ENCODE measurements around the gene RPL39L.

Gene RPL39L

DNA sequence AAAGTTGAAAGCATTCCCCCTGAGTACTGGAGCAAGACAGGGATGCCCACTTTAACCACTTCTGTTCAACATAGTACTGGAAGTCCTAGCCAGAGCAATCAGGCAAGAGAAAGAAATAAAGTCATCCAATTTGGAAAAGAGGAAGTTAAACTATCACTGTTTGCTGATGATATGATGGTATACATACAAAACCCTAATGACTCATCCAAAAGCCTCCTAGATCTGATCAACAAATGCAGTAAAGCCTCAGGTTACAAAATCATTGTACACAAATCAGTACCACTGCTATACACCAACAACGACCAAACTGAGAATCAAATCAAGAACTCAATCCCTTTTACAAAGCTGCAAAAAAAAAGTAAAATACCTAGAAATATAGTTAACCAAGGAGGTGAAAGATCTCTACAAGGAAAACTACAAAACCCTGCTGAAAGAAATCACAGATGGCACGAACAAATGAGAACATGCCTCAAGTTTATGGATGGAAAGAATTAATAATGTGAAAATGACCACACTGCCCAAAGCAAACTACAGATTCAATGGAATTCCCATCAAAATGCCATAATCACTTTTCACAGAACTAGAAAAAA lies 40.3 kb downstream of the RPL39L start:
- DNase-seq (ENCODE audit: low spot score) (no peak), FAIRE-seq (no peak)

DNA sequence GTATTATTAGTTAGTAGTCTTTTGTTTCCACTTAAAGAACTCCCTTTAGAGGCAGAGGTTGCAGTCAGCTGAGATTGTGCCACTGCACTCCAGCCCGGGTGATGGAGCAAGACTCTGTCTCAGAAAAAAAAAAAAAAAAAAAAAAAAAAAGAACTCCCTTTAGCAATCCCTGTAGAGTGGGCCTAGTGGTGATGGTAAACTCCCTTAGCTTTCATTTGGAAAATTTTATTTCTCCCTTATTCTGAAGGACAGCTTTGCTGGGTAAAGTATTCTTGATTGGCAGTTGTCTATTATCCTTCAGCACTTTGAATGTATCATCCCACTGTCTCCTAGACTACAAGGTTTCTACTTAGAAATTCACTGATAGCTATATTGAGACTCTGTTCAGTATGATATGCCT lies 46.0 kb downstream of the RPL39L start:
- DNase-seq (ENCODE audit: low spot score) = no peak
- no peak for FAIRE-seq

DNA sequence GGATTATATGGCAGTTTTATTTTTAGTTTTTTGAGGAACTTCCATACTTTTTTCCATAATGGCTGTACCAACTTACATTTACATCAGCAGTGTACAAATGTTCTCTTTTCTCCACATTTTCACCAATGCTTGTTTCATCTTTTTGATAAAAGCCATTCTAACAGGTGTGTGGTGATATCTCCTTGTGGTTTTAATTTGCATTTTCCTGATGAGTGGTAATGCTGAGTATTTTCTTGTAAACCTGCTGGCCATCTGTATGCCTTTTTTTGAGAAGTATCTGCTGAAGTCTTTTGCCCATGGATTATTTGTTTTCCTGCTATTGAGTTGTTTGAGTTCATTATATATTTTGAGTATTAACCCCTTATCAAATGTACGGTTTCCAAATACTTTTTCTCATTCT lies 50.6 kb downstream of the RPL39L start:
- DNase-seq (ENCODE audit: low spot score) = no peak
- no peak for FAIRE-seq

- FAIRE-seq (no peak), DNase-seq (ENCODE audit: low spot score) (no peak)
Measured at GRCh38 chr3:187086831-187087230, 52.5 kb downstream of the RPL39L start.

DNA sequence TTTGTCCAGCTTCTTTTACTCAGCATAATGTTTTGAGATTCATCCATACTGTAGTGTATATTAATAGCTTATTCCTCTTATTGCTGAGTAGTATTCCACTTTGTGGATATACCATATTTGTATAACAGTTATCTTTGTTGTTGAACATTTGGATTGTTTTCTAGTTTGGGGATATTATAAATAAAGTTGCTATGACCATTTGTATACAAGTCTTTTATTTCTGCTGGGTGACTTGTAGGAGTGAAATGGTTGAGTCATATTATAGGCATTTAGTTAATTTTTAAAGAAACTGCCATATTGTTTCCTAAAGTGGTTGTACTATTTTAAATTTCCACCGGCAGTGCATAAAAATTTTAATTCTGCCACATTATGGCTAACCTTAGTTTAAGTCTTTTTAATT lies 53.4 kb downstream of the RPL39L start:
- FAIRE-seq (peak; percentile 8), DNase-seq (ENCODE audit: low spot score) (no peak)

GRCh38 chr3:187085021-187085666 lies 54.2 kb downstream of the RPL39L start:
- FAIRE-seq (no peak), DNase-seq (ENCODE audit: low spot score) (no peak)

- no peak for FAIRE-seq
Measured at GRCh38 chr3:187084580-187084979, 54.7 kb downstream of the RPL39L start.

DNA sequence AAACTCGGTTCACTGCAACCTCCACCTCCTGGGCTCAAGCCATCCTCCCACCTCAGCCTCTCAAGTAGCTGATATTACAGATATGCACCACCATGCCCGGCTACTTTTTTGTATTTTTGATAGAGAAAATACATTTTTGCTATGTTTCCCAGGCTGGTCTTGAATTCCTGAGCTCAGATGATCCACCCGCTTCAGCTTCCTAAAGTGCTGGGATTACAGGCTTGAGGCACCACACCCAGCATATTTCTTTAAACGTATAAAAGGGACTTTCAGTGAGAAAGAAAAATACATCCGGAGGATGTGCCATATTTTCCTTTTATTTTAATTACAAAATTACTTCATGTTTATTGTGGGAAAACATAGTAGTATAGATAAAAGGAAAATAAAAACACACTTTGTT lies 55.2 kb downstream of the RPL39L start:
- FAIRE-seq (no peak), DNase-seq (ENCODE audit: low spot score) (no peak)

More at GRCh38 chr3:187084580-187084979, 54.7 kb downstream of the RPL39L start:
- DNase-seq (ENCODE audit: low spot score) = no peak

DNA sequence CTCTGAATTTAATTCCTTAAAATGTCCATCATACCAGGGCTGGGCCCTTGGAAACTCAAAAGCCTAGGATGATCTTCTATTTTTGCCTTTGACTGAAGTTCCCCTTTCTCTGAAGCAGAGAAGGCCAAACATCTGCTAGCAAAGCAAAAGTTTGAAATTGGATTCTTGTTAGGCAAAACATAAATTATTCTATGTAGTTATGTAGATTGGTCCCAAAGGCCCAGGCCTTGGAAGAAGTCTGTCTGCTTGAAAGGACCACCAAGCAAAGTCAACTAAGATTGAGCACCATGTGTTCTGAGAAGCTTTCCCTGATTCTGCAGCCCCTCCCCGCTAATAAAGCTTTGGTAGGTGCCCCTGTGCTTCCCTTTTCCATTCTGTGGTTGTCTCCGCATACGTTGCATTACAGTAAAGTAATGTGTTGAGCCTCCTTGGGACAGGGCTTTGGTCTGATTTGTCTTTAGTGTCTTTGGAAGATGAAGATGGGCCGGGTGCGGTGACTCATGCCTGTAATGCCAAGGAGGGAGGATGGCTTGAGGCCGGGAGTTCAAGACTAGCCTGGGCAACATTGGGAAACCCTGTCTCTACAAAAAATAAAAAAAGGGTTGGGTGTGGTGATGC lies 56.4 kb downstream of the RPL39L start:
- FAIRE-seq (no peak), DNase-seq (ENCODE audit: low spot score) (no peak)

DNA sequence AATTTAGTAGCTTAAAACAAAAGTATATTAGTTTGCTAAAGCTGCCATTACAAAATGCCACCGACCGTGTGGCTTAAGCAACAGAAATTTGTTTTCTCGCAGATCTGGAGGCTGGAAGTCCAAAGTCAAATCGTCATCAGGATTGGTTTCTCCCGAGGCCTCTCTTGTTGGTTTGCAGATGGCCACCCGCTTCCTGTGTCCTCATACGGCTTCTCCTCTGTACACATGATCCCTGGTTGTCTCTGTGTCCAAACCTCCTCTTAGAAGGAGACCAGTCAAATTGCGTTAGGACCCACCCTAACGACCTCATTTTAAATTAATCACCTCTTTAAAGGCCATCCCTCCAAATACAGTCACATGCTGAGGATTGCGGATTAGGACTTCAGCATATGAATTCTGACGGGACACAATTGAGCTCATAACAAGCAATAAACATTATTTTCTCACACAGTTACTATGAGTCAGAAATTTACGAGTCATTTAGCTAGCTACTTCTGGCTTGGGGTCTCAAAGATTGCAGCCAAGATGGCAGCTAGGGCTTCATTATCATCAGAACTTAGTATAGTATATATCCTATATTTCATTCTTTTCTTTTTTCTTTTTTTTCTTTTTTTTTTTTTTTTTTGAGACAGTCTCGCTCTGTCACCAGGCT lies 58.4 kb downstream of the RPL39L start:
- FAIRE-seq (no peak), DNase-seq (ENCODE audit: low spot score) (no peak)

DNA sequence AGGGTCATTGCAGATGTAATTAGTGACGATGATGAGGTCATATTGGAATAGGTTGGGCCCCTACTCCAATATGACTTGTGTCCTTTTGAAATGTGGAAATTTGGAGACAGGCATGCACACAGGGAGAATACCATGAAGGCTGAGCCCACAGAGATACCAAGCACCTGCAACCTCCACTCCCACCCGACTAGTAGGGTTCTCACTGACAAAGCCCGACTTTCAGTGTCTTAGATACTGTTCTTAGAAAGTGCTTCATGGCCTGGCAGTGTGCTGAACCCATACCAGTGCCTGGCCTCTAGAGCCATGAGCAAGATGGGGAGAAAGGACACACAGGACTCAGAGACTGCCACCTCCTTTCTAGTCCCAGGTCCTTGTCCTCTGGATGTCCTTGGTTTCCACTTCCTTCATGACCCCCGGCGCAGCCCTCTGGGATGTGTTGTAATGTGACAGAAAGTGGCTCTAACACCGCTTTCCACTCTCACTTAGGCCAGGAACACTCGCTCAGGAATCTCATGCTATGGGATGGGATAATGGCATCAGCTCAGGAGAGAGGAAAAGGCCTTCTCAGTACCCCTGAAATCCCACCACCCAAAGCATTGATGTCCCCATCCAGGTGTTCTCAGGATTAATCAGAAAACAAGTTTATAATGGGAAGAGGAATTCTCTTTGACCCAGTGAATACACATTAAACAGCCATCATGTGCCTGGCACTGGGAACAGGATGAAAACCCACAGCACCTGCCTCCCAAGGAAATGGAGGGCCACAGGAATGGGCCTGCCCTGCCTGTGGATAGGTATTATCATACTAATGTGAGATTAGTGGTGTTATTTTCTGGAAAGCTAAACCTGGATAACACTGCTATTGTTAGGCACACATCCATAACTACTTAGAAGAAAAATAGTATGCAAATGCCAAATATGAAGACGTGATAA lies 59.9 kb downstream of the RPL39L start:
- FAIRE-seq = no peak
- no peak for DNase-seq (ENCODE audit: low spot score)

GRCh38 chr3:187077537-187077936 lies 61.8 kb downstream of the RPL39L start:
- FAIRE-seq = no peak
- no peak for DNase-seq (ENCODE audit: low spot score)

DNA sequence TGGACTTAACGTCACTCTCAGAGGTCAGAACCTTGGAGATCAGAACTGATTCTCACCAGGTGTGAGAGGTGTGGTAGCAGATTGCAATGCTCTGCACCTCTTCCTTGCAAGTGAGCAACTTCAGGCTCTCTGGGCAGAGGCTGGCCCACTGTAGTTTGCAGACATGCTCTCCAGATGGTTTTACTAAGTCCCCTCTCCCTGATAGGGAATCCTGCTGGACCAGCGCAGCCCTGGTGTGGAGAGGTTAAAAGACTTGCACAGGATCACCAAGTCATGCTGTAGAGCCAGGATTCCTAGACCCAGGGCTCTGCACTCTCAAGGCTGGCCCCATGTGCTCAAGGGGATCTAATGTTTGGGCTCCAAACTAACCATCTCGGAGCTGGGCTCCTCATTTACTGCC lies 62.2 kb downstream of the RPL39L start:
- no peak for DNase-seq (ENCODE audit: low spot score)
- FAIRE-seq = no peak

GRCh38 chr3:187076297-187076696 lies 63.0 kb downstream of the RPL39L start:
- DNase-seq (ENCODE audit: low spot score) (no peak), FAIRE-seq (no peak)

DNA sequence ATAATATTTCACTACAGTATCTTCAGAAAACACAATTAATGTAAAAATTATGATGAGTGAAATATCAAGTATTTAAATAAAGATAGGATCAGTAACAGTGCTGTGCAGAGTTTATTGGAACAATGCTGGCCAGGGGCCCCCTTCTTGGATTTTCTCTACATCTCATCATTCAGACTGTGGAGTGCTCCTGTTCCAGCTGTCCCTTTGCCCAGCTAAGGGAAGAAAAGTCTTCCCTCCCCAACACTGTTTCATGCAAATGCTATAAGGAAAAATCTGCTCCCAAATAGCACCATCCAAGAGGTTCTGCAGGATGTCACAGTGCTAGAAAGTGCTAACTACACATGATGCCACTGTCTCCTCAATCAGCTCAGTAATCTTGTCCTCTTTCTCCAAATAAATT lies 64.5 kb downstream of the RPL39L start:
- FAIRE-seq (no peak), DNase-seq (ENCODE audit: low spot score) (no peak)

DNA sequence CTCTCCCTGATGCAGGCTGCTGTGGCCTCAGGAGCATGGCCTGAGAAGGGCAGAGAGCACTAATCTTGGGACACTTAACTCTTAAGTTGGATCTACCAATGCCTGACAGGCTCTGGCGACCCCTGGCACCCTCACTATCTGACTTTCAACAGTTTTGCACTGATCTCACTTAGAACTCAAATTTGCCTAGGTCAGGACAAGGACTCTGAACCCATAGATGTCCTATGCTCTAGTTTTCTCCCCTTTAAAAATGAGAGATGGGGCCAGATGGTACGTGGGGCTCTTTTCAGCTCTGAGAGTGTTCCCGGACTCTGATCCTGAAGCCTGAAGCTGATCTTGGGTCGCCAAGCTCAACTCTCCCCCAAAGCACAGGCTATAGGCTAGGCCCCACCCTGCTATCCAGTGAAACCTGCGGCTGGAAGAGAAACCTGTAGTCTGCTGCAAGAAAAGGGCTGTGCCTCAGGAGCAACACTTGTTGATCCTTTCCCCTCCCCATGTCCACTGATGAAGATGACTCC lies 65.7 kb downstream of the RPL39L start:
- no peak for DNase-seq (ENCODE audit: low spot score)
- no peak for FAIRE-seq

- FAIRE-seq = no peak
Measured at GRCh38 chr3:187072511-187072910, 66.8 kb downstream of the RPL39L start.

GRCh38 chr3:187072102-187072501 lies 67.2 kb downstream of the RPL39L start:
- DNase-seq (ENCODE audit: low spot score) = no peak
- FAIRE-seq = no peak

More at GRCh38 chr3:187072511-187072910, 66.8 kb downstream of the RPL39L start:
- no peak for DNase-seq (ENCODE audit: low spot score)

Data from RCC 7860 (cell line).